GM12878 (cell line): ENCODE data around the gene DNAJC13.
"Not testable (repeated sequence)": the region's sequence is repeated elsewhere in the genome, so short reads cannot be mapped to it uniquely, and the experiment has no call there.

Source experiments
- BCL11A ChIP-seq: IDR thresholded peaks from 2 replicates; pipeline ENCODE4 v1.6.1; 2011; ENCODE audit warnings: low read depth, low read length
- CEBPB ChIP-seq, 2 experiments: fragments of 150-350 bp in 1 of 2; IDR thresholded peaks; 2 replicates each; pipeline ENCODE4 v1.6.1; 2012 to 2014; ENCODE audit warnings: low read depth in 2 of 2, low read length in 2 of 2, borderline replicate concordance in 1 of 2, inconsistent platforms in 1 of 2
- CHD1 ChIP-seq: IDR thresholded peaks from 2 replicates; pipeline ENCODE4 v1.6.1; 2012; ENCODE audit warnings: low read depth, low read length, improper control_type of control experiment
- MTA3 ChIP-seq: IDR thresholded peaks from 2 replicates; pipeline ENCODE4 v1.6.1; 2012; ENCODE audit warnings: low read length, inconsistent platforms, borderline replicate concordance
- POLR2A ChIP-seq: IDR thresholded peaks from 2 replicates; pipeline ENCODE4 v1.6.1; 2011; ENCODE audit warnings: low read depth, mild to moderate bottlenecking, low read length
- SUZ12 ChIP-seq: fragments of 200-600 bp; sonication (generic); IDR thresholded peaks from one replicate; pipeline ENCODE4 v1.6.1; 2018; ENCODE audit warnings: antibody characterized with exemption, mild to moderate bottlenecking; ENCODE audit not compliant: unreplicated experiment
- TF ChIP-seq, protein P1 (sequence below): fragments of 450-650 bp; IDR thresholded peaks from 2 replicates; pipeline ENCODE4 v1.6.1; 2017; ENCODE audit warnings: mild to moderate bottlenecking
- TF ChIP-seq, protein P2 (sequence below): fragments of 450-650 bp; IDR thresholded peaks from 2 replicates; pipeline ENCODE4 v1.6.1; 2018; ENCODE audit warnings: borderline replicate concordance, mild to moderate bottlenecking; ENCODE audit not compliant: partially characterized antibody
- TF ChIP-seq, protein P3 (sequence below), 3 experiments: IDR thresholded peaks in 2 of 3; conservative IDR thresholded peaks in 1 of 3; 2 replicates each; pipeline ENCODE4 v1.5.1; 2011; ENCODE audit warnings: low read depth in 3 of 3, low read length in 3 of 3, mild to moderate bottlenecking in 3 of 3, control low read depth in 2 of 3, moderate library complexity in 2 of 3, inconsistent platforms in 1 of 3, mixed read lengths in 1 of 3; ENCODE audit not compliant: control insufficient read depth in 2 of 3, insufficient read depth in 1 of 3; ENCODE audit errors: extremely low read depth in 1 of 3

DNA sequence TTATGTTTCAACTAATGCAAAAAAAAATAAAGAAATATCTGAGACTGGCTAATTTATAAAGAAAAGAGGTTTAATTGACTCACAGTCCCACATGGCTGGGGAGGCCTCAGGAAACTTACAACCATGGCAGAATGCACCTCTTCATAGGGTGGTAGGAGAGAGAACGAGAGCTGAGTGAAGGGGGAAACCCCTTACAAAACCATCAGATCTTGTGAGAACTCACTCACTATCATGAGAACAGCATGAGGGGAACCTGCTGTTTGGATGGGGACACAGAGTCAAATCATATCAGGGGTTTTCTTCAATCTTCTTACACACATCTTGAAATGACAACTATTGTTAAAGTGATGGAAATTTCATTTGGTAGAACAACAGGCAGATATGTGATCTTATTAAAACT, 24.6 kb upstream of the DNAJC13 start:
- not testable (repeated sequence) for TF ChIP-seq MTA3; CEBPB (IDR thresholded peaks at IDR 0.05; ENCODE audit: borderline replicate concordance in 1 of 2, low read depth in 2 of 2, low read length in 2 of 2); CHD1; SUZ12; POLR2A; BCL11A
- TF ChIP-seq, protein P1, sequence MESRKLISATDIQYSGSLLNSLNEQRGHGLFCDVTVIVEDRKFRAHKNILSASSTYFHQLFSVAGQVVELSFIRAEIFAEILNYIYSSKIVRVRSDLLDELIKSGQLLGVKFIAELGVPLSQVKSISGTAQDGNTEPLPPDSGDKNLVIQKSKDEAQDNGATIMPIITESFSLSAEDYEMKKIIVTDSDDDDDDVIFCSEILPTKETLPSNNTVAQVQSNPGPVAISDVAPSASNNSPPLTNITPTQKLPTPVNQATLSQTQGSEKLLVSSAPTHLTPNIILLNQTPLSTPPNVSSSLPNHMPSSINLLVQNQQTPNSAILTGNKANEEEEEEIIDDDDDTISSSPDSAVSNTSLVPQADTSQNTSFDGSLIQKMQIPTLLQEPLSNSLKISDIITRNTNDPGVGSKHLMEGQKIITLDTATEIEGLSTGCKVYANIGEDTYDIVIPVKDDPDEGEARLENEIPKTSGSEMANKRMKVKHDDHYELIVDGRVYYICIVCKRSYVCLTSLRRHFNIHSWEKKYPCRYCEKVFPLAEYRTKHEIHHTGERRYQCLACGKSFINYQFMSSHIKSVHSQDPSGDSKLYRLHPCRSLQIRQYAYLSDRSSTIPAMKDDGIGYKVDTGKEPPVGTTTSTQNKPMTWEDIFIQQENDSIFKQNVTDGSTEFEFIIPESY: not testable (repeated sequence)
- TF ChIP-seq, protein P2, sequence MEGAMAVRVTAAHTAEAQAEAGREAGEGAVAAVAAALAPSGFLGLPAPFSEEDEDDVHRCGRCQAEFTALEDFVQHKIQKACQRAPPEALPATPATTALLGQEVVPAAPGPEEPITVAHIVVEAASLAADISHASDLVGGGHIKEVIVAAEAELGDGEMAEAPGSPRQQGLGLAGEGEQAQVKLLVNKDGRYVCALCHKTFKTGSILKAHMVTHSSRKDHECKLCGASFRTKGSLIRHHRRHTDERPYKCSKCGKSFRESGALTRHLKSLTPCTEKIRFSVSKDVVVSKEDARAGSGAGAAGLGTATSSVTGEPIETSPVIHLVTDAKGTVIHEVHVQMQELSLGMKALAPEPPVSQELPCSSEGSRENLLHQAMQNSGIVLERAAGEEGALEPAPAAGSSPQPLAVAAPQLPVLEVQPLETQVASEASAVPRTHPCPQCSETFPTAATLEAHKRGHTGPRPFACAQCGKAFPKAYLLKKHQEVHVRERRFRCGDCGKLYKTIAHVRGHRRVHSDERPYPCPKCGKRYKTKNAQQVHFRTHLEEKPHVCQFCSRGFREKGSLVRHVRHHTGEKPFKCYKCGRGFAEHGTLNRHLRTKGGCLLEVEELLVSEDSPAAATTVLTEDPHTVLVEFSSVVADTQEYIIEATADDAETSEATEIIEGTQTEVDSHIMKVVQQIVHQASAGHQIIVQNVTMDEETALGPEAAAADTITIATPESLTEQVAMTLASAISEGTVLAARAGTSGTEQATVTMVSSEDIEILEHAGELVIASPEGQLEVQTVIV: not testable (repeated sequence)
- TF ChIP-seq, protein P3, sequence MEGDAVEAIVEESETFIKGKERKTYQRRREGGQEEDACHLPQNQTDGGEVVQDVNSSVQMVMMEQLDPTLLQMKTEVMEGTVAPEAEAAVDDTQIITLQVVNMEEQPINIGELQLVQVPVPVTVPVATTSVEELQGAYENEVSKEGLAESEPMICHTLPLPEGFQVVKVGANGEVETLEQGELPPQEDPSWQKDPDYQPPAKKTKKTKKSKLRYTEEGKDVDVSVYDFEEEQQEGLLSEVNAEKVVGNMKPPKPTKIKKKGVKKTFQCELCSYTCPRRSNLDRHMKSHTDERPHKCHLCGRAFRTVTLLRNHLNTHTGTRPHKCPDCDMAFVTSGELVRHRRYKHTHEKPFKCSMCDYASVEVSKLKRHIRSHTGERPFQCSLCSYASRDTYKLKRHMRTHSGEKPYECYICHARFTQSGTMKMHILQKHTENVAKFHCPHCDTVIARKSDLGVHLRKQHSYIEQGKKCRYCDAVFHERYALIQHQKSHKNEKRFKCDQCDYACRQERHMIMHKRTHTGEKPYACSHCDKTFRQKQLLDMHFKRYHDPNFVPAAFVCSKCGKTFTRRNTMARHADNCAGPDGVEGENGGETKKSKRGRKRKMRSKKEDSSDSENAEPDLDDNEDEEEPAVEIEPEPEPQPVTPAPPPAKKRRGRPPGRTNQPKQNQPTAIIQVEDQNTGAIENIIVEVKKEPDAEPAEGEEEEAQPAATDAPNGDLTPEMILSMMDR (IDR thresholded peaks at IDR 0.05 in 2 of 3, conservative IDR thresholded peaks at IDR 0.05 in 1 of 3; ENCODE audit: control insufficient read depth in 2 of 3, extremely low read depth in 1 of 3, insufficient read depth in 1 of 3, low read depth in 3 of 3, low read length in 3 of 3): not testable (repeated sequence)
